Measurements from ENCODE around the gene CHD5. TPM values are rescaled to one million over a fixed set of nuclear protein-coding genes. Genes with fewer than 3 reads are reported as not detected.
A peak's percentile ranks its signal among the peaks of the same experiment; 100 is the strongest.

CHD5 gene
- total RNA-seq, 1 experiment from 2014 or later: 2.4 TPM

- no peak for TF ChIP-seq ZNF263 (CRISPR knock-in tag; IDR thresholded peaks at IDR 0.05; ENCODE audit: low read depth)
- no peak for TF ChIP-seq NFE2L1 (CRISPR knock-in tag; IDR thresholded peaks at IDR 0.05)
- no peak for TF ChIP-seq TEAD4 (CRISPR knock-in tag; IDR thresholded peaks at IDR 0.05)
- TF ChIP-seq MAX (CRISPR knock-in tag; IDR thresholded peaks at IDR 0.05): no peak
- TF ChIP-seq E2F5 (CRISPR knock-in tag; IDR thresholded peaks at IDR 0.05): no peak
These were observed 80.8 kb downstream of the CHD5 start (continued) for GRCh38 chr1:6099297-6099696.

- TF ChIP-seq OVOL2 (CRISPR knock-in tag; IDR thresholded peaks at IDR 0.05; ENCODE audit: borderline replicate concordance) (no peak), SP1 (CRISPR knock-in tag; conservative IDR thresholded peaks at IDR 0.05) (no peak), ATF6 (CRISPR knock-in tag; IDR thresholded peaks at IDR 0.05) (no peak), ZNF281 (CRISPR knock-in tag; IDR thresholded peaks at IDR 0.05) (no peak), GTF2I (CRISPR knock-in tag; conservative IDR thresholded peaks at IDR 0.05) (no peak), CDX4 (CRISPR knock-in tag; IDR thresholded peaks at IDR 0.05; ENCODE audit: borderline replicate concordance) (no peak), MYBL2 (CRISPR knock-in tag; IDR thresholded peaks at IDR 0.05) (no peak), TEAD1 (CRISPR knock-in tag; IDR thresholded peaks at IDR 0.05) (no peak), HMGA2 (CRISPR knock-in tag; IDR thresholded peaks at IDR 0.05) (no peak), TCF7 (CRISPR knock-in tag; IDR thresholded peaks at IDR 0.05; ENCODE audit: low read depth) (no peak), GABPB1 (CRISPR knock-in tag; IDR thresholded peaks at IDR 0.05) (no peak), IRF2 (CRISPR knock-in tag; IDR thresholded peaks at IDR 0.05; ENCODE audit: borderline replicate concordance, low read depth) (no peak), KAT7 (CRISPR knock-in tag; IDR thresholded peaks at IDR 0.05; ENCODE audit: borderline replicate concordance) (no peak), MAX (CRISPR knock-in tag; IDR thresholded peaks at IDR 0.05) (no peak), E2F5 (CRISPR knock-in tag; IDR thresholded peaks at IDR 0.05) (no peak), JUN (CRISPR knock-in tag; IDR thresholded peaks at IDR 0.05) (no peak), ZNF219 (CRISPR knock-in tag; IDR thresholded peaks at IDR 0.05; ENCODE audit: borderline replicate concordance) (no peak)
- DNase-seq (ENCODE audit: low spot score): no peak
- H3K36me3 Mint-ChIP-seq: no peaks in the 10 kb centered on the region
- H3K9me3 Mint-ChIP-seq: no peaks in the 10 kb centered on the region
- no peak overlapping the region for H3K4me3 Mint-ChIP-seq
- ChIA-PET POLR2A (no interaction called here), CTCF (interaction anchor here (1.2 to 1.9 kb wide), 2 partner anchors 46 to 141 kb away, joined by 3 to 8 read pairs; no protein-coding TSS in a partner anchor)
- H3K27me3 Mint-ChIP-seq (ENCODE audit: low read depth): no peaks in the 10 kb centered on the region
- peak overlapping the region; percentile 88 for H3K27ac Mint-ChIP-seq
- no peaks in the 10 kb centered on the region for H3K4me1 Mint-ChIP-seq
- no peak for ATAC-seq
These were observed 81.6 kb downstream of the CHD5 start for GRCh38 chr1:6098303-6099215.
